PC-3 (cell line): ENCODE measurements around the gene OSMR. TPM values are rescaled to one million over a fixed set of nuclear protein-coding genes. Genes with fewer than 3 reads are reported as not detected.

Experiments used
- ATAC-seq: fragments of 200-7000 bp; cut with Tn5 transposase; 2 replicates; pipeline ENCODE4 v1.9.1; 2020; ENCODE audit warnings: mild to moderate bottlenecking, moderate library complexity
- BruUV-seq: library from RNA; stranded (reverse); fragments of 400-500 nt; replicated peaks from 2 replicates; lab custom pipeline; 2021; lab: Mats Ljungman, UMichigan
- CTCF ChIA-PET: fragments of 300-600 bp; sonication (Branson Sonifier 250); formaldehyde crosslinking; loops from one replicate; lab custom pipeline; 2022; ENCODE audit warnings: antibody characterized with exemption; lab: Charles Lee
- POLR2A ChIA-PET: fragments of 300-600 bp; sonication (Branson Sonifier 250); formaldehyde crosslinking; loops from one replicate; lab custom pipeline; 2022; ENCODE audit warnings: antibody characterized with exemption; ENCODE audit not compliant: unreplicated experiment; lab: Charles Lee
- DNase-seq: peaks from one replicate; pipeline ENCODE4 v3.0.0-alpha.2; 2015
- H2AFZ ChIP-seq: fragments of 300-600 bp; sonication (generic); 2 replicates; pipeline ENCODE4 v1.6.0; 2016; ENCODE audit warnings: antibody characterized with exemption, low read length
- H3F3A ChIP-seq: fragments of 300-600 bp; sonication (generic); one replicate; pipeline ENCODE4 v1.6.0; 2017; ENCODE audit warnings: antibody characterized with exemption, low read length, control low read depth, mild to moderate bottlenecking; ENCODE audit not compliant: unreplicated experiment
- H3K27ac ChIP-seq: fragments of 300-600 bp; sonication (generic); 2 replicates; pipeline ENCODE4 v1.5.1; 2016; ENCODE audit warnings: mild to moderate bottlenecking, low read length
- H3K27me3 ChIP-seq: fragments of 300-600 bp; sonication (generic); 2 replicates; pipeline ENCODE4 v1.6.1; 2016; ENCODE audit warnings: low read length, mixed read lengths
- H3K36me3 ChIP-seq: fragments of 300-600 bp; sonication (generic); 2 replicates; pipeline ENCODE4 v1.6.1; 2016; ENCODE audit warnings: low read depth, mixed run types, low read length, mixed read lengths
- H3K4me1 ChIP-seq: fragments of 300-600 bp; sonication (generic); 2 replicates; pipeline ENCODE4 v1.5.1; 2016; ENCODE audit warnings: low read length; ENCODE audit not compliant: insufficient read depth
- H3K4me2 ChIP-seq: fragments of 300-600 bp; sonication (generic); 2 replicates; pipeline ENCODE4 v1.6.0; 2016; ENCODE audit warnings: low read length
- H3K4me3 ChIP-seq: fragments of 300-600 bp; sonication (generic); 2 replicates; pipeline ENCODE4 v1.5.1; 2016; ENCODE audit warnings: mild to moderate bottlenecking, low read length, mixed read lengths
- H3K79me2 ChIP-seq: fragments of 300-600 bp; sonication (generic); 2 replicates; pipeline ENCODE4 v1.6.1; 2017; ENCODE audit warnings: low read length, mixed read lengths
- H3K9ac ChIP-seq: fragments of 300-600 bp; sonication (generic); 2 replicates; pipeline ENCODE4 v1.6.0; 2016; ENCODE audit warnings: mild to moderate bottlenecking, low read length
- H3K9me2 ChIP-seq: fragments of 300-600 bp; sonication (generic); replicated peaks from 2 replicates; pipeline ENCODE4 v1.6.1; 2016; ENCODE audit warnings: mixed run types, low read length, mixed read lengths
- H3K9me3 ChIP-seq: fragments of 300-600 bp; sonication (generic); 2 replicates; pipeline ENCODE4 v1.6.1; 2016; ENCODE audit warnings: low read length, mixed read lengths
- H4K20me1 ChIP-seq: fragments of 300-600 bp; sonication (generic); 2 replicates; pipeline ENCODE4 v1.6.1; 2016; ENCODE audit warnings: low read length, mixed read lengths
- EZH2 ChIP-seq: fragments of 300-600 bp; sonication (generic); IDR thresholded peaks from one replicate; pipeline ENCODE4 v1.6.1; 2017; ENCODE audit warnings: antibody characterized with exemption, mild to moderate bottlenecking, low read length; ENCODE audit not compliant: unreplicated experiment
- EZH2phosphoT487 ChIP-seq: fragments of 300-600 bp; sonication (generic); IDR thresholded peaks from 2 replicates; pipeline ENCODE4 v1.6.1; 2018; ENCODE audit warnings: mild to moderate bottlenecking, antibody characterized with exemption, low read length, borderline replicate concordance
- intact Hi-C: fragments of 100-400 bp; cut with micrococcal nuclease; formaldehyde crosslinking; loops from 2 replicates; pipeline ENCODE4 v1.9.0; 2023
- total RNA-seq: library from RNA; depleted of rRNA; stranded (reverse); fragments of >200 nt; gene quantifications from 2 replicates; pipeline ENCODE4 v1.2.3, GENCODE V29; 2014
- TF ChIP-seq, protein P1 (sequence below): fragments of 300-600 bp; sonication (generic); conservative IDR thresholded peaks from 2 replicates; pipeline ENCODE4 v1.5.1; 2017; ENCODE audit warnings: antibody characterized with exemption, low read depth, mild to moderate bottlenecking, low read length

The OSMR gene
- total RNA-seq, 1 experiment from 2014 or later, result 13.7 TPM

- no peak for TF ChIP-seq EZH2phosphoT487
- TF ChIP-seq EZH2, result no peak
- TF ChIP-seq, protein P1, sequence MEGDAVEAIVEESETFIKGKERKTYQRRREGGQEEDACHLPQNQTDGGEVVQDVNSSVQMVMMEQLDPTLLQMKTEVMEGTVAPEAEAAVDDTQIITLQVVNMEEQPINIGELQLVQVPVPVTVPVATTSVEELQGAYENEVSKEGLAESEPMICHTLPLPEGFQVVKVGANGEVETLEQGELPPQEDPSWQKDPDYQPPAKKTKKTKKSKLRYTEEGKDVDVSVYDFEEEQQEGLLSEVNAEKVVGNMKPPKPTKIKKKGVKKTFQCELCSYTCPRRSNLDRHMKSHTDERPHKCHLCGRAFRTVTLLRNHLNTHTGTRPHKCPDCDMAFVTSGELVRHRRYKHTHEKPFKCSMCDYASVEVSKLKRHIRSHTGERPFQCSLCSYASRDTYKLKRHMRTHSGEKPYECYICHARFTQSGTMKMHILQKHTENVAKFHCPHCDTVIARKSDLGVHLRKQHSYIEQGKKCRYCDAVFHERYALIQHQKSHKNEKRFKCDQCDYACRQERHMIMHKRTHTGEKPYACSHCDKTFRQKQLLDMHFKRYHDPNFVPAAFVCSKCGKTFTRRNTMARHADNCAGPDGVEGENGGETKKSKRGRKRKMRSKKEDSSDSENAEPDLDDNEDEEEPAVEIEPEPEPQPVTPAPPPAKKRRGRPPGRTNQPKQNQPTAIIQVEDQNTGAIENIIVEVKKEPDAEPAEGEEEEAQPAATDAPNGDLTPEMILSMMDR, result no peak
- Histone ChIP-seq H3K4me2 (no peak overlapping the region), H3K4me3 (no peak overlapping the region), H3F3A (no peaks in the 10 kb centered on the region), H3K79me2 (no peaks in the 10 kb centered on the region), H4K20me1 (no peaks in the 10 kb centered on the region), H3K9me2 (no peaks in the 10 kb centered on the region), H3K27ac (no peak overlapping the region), H3K27me3 (no peaks in the 10 kb centered on the region), H3K9me3 (no peaks in the 10 kb centered on the region), H2AFZ (no peak overlapping the region), H3K4me1 (no peaks in the 10 kb centered on the region), H3K9ac (no peak overlapping the region), H3K36me3 (peaks cover 23% of the 10 kb centered on the region; the same call in 1 of the 2 replicates)
- intact Hi-C loops, result loop anchor here (5.0 kb wide), 1 partner anchor 36 kb away; no protein-coding TSS in a partner anchor
- ATAC-seq (no peak), DNase-seq (no peak)
- ChIA-PET CTCF (no interaction called here), POLR2A (no interaction called here)
- BruUV-seq, result no TSS peak
Measured at GRCh38 chr5:38936269-38936668, 90.5 kb downstream of the OSMR start.

DNA sequence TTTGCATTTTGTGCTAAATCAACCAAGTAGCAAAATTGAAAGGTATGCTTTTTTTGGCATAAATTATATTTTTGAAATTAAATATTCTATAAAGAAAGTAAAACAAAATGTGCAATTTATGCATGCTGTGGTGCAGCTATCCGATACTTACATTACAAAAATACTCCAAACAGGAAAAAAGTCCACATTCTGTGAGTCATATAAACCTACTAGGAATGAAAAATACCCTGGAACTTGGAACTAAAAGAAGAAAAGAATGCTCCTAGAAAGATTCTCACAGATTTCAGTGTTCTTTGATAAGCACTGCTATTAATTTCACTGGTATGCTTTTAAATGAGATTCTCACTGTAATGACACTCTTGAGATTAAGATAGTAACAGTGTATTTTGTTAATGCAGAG is 92.6 kb downstream of the OSMR start:
- no peaks in the 10 kb centered on the region for H3K79me2 ChIP-seq
- H3K27me3 ChIP-seq, result no peaks in the 10 kb centered on the region
- H3K9me2 ChIP-seq, result no peaks in the 10 kb centered on the region
- H3K9ac ChIP-seq, result no peak overlapping the region
- H4K20me1 ChIP-seq, result no peaks in the 10 kb centered on the region
- BruUV-seq, result no TSS peak
- H3K36me3 ChIP-seq, result peaks cover 25% of the 10 kb centered on the region; the same call in 1 of the 2 replicates
- CTCF ChIA-PET, result no interaction called here
- no peaks in the 10 kb centered on the region for H3K9me3 ChIP-seq
- H3K4me3 ChIP-seq, result no peak overlapping the region
- intact Hi-C loops, result loop anchor here (5.0 kb wide), 1 partner anchor 34 kb away; no protein-coding TSS in a partner anchor
- ATAC-seq, result no peak
- POLR2A ChIA-PET, result no interaction called here
- no peak for TF ChIP-seq EZH2phosphoT487
- TF ChIP-seq, protein P1, result no peak
- no peak for TF ChIP-seq EZH2
- no peak for DNase-seq
- no peaks in the 10 kb centered on the region for H3K4me1 ChIP-seq
- no peak overlapping the region for H2AFZ ChIP-seq
- no peak overlapping the region for H3K27ac ChIP-seq
- no peak overlapping the region for H3K4me2 ChIP-seq
- H3F3A ChIP-seq, result no peaks in the 10 kb centered on the region

DNA sequence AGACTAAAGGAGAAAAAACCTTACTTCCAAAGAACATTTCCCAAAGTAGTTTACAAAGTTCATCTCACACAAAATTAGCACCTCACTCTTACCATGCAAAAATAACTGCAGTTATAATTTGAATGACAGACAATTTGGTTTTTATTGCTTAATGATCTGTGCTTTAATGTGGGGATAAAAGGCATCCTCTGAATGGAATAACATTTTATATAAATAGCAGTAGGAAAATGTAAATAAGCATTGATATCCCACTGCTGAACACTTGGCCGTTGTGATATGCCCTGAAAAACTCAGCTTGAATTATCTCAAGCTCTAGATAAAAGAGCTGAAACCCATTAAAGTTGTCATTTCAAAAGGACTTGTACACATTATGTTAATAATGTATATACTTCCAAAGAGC is 93.2 kb downstream of the OSMR start:
- ATAC-seq (no peak), DNase-seq (no peak)
- POLR2A ChIA-PET, result no interaction called here
- H3K4me3 ChIP-seq, result no peak overlapping the region
- H3F3A ChIP-seq, result no peaks in the 10 kb centered on the region
- H3K4me2 ChIP-seq, result no peak overlapping the region
- H3K27me3 ChIP-seq, result no peaks in the 10 kb centered on the region
- H4K20me1 ChIP-seq, result no peaks in the 10 kb centered on the region
- CTCF ChIA-PET, result no interaction called here
- BruUV-seq, result no TSS peak
- H2AFZ ChIP-seq, result no peak overlapping the region
- no peaks in the 10 kb centered on the region for H3K4me1 ChIP-seq
- no peaks in the 10 kb centered on the region for H3K9me2 ChIP-seq
- no peaks in the 10 kb centered on the region for H3K79me2 ChIP-seq
- peaks cover 23% of the 10 kb centered on the region; the same call in 1 of the 2 replicates for H3K36me3 ChIP-seq
- intact Hi-C loops, result loop anchor here (5.0 kb wide), 1 partner anchor 33 kb away; no protein-coding TSS in a partner anchor
- H3K9ac ChIP-seq, result no peak overlapping the region
- H3K9me3 ChIP-seq, result no peaks in the 10 kb centered on the region
- no peak overlapping the region for H3K27ac ChIP-seq
- TF ChIP-seq, protein P1, result no peak
- TF ChIP-seq EZH2phosphoT487, result no peak
- no peak for TF ChIP-seq EZH2
